ENCODE measurements around the gene KCNC1. TPM values are rescaled to one million over a fixed set of nuclear protein-coding genes. Genes with fewer than 3 reads are reported as not detected.

KCNC1 gene
- total RNA-seq, 2 donors from 2014 or later, result not detected

- H3K4me3 Mint-ChIP-seq, result no peak overlapping the region
- no peaks in the 10 kb centered on the region for H3K36me3 Mint-ChIP-seq (ENCODE audit: low read depth)
- no peaks in the 10 kb centered on the region for H3K27me3 Mint-ChIP-seq
- H3K27ac Mint-ChIP-seq, result no peak overlapping the region
- H3K4me1 Mint-ChIP-seq, result no peaks in the 10 kb centered on the region
- ATAC-seq (replicated peaks), result no peak
- no peaks in the 10 kb centered on the region for H3K9me3 Mint-ChIP-seq
Measured at GRCh38 chr11:17765356-17766072, 30.9 kb downstream of the KCNC1 start.

- H3K9me3 Mint-ChIP-seq, result no peaks in the 10 kb centered on the region
- no peaks in the 10 kb centered on the region for H3K36me3 Mint-ChIP-seq (ENCODE audit: low read depth)
- no peaks in the 10 kb centered on the region for H3K4me1 Mint-ChIP-seq
- no peak overlapping the region for H3K27ac Mint-ChIP-seq
- H3K27me3 Mint-ChIP-seq, result no peaks in the 10 kb centered on the region
- no peak for ATAC-seq (replicated peaks)
- no peak overlapping the region for H3K4me3 Mint-ChIP-seq
Measured at GRCh38 chr11:17766073-17766359, 31.4 kb downstream of the KCNC1 start.

- H3K27me3 Mint-ChIP-seq, result no peaks in the 10 kb centered on the region
- H3K4me1 Mint-ChIP-seq, result no peaks in the 10 kb centered on the region
- H3K36me3 Mint-ChIP-seq (ENCODE audit: low read depth), result no peaks in the 10 kb centered on the region
- no peak for ATAC-seq (replicated peaks)
- H3K4me3 Mint-ChIP-seq, result no peak overlapping the region
- no peak overlapping the region for H3K27ac Mint-ChIP-seq
- no peaks in the 10 kb centered on the region for H3K9me3 Mint-ChIP-seq
Measured at GRCh38 chr11:17766590-17766989, 32.0 kb downstream of the KCNC1 start.

DNA sequence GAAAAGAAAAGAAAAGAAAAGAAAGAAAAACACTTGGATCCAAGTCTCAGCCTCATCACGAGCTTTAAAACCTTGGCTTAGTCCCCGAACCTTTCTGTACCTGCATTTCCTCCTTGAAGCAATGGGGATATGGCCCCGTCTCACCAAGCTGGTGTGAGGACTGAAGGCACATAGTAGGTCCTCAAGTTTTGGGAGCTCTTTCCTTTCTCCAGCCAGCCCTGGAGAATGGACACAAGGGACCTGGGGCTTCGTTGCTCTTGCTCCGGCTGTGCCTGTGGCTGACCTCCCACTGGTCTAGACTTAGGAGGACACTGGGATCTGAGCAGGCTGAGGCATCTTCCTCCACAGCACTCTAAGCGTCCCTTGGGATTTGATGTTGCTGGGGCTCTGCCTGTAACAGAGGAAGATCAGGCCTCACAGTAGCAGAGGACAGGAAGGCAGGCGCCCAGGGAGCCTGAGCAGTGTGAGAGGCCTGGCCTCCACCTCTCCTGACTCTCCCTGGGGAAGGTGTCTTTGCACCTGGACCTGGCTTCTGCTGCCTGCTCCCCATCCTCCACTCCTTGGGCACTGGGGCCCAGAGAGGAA, 32.8 kb downstream of the KCNC1 start:
- Mint-ChIP-seq H3K4me3 (no peak overlapping the region), H3K4me1 (no peaks in the 10 kb centered on the region), H3K9me3 (no peaks in the 10 kb centered on the region), H3K36me3 (ENCODE audit: low read depth) (no peaks in the 10 kb centered on the region), H3K27ac (no peak overlapping the region), H3K27me3 (no peaks in the 10 kb centered on the region)
- ATAC-seq (replicated peaks), result no peak

DNA sequence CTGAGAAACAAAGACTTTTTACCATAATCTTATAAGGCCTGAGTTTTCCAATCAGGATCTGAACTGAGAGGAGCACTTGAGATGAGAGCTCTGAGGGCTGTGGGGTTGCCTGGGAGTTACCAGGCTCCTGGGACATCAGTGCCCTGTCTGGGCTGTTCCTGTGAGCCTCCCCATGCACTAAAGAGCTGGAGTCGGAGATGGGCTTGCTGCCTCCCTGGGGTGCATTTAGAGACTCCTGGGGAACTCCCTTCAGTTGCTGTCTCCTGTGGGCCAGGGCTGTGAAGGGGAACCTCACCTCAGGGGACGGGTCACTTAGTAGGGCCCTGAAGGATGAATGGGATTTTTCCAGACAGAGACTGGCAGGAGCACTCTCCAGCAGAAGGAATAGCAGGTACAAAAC, 33.3 kb downstream of the KCNC1 start:
- no peaks in the 10 kb centered on the region for H3K36me3 Mint-ChIP-seq (ENCODE audit: low read depth)
- no peak overlapping the region for H3K27ac Mint-ChIP-seq
- no peaks in the 10 kb centered on the region for H3K4me1 Mint-ChIP-seq
- H3K27me3 Mint-ChIP-seq, result no peaks in the 10 kb centered on the region
- no peak for ATAC-seq (replicated peaks)
- no peak overlapping the region for H3K4me3 Mint-ChIP-seq
- H3K9me3 Mint-ChIP-seq, result no peaks in the 10 kb centered on the region

- Mint-ChIP-seq H3K36me3 (ENCODE audit: low read depth) (no peaks in the 10 kb centered on the region), H3K27ac (no peak overlapping the region), H3K4me1 (no peaks in the 10 kb centered on the region), H3K9me3 (no peaks in the 10 kb centered on the region), H3K27me3 (no peaks in the 10 kb centered on the region), H3K4me3 (no peak overlapping the region)
- no peak for ATAC-seq (replicated peaks)
Measured at GRCh38 chr11:17768547-17768946, 34.0 kb downstream of the KCNC1 start.

DNA sequence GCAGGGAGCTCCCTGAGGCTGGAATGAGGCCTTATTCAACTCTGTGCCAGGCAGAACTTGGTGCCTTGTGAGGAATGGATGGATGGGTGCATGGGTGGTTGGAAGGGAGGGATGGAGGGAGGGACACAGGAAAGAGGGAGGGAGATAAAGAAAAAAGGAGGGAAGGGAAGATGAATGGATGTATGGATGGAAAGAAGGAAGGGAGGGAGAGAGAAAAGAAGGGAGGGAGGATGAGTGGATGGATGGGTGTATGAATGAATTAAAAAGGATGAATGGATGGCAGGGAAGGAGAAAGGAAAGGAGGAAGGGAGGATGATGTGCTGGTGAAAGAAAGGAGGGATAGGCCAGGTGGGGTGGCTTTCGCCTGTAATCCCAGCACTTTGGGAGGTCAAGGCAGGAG, 34.6 kb downstream of the KCNC1 start:
- Mint-ChIP-seq H3K9me3 (no peaks in the 10 kb centered on the region), H3K4me3 (no peak overlapping the region), H3K27ac (no peak overlapping the region), H3K27me3 (no peaks in the 10 kb centered on the region), H3K4me1 (no peaks in the 10 kb centered on the region), H3K36me3 (ENCODE audit: low read depth) (no peaks in the 10 kb centered on the region)
- no peak for ATAC-seq (replicated peaks)

GRCh38 chr11:17770048-17770652, 35.6 kb downstream of the KCNC1 start:
- H3K27ac Mint-ChIP-seq, result no peak overlapping the region
- no peaks in the 10 kb centered on the region for H3K4me1 Mint-ChIP-seq
- no peaks in the 10 kb centered on the region for H3K9me3 Mint-ChIP-seq
- no peak for ATAC-seq (replicated peaks)
- no peak overlapping the region for H3K4me3 Mint-ChIP-seq
- no peaks in the 10 kb centered on the region for H3K27me3 Mint-ChIP-seq
- H3K36me3 Mint-ChIP-seq (ENCODE audit: low read depth), result no peaks in the 10 kb centered on the region

DNA sequence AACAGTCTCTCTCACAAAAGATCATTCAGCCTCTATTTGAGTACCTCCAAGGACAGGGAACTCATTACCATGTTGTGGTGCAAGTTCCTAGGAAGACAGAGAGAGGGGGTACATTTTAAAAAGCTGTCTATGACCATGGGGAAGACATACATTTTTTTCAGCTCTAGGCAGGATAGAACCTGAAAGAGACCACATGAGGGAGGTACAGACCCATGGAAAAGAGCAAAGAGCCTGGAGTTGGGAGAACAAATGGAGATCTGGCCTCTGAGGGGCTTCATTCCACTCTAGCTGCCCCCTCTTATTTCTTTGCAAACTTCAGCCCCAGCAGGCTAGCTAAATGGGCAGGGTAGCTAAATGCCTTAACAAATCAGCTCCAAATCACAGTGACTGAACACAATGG, 36.3 kb downstream of the KCNC1 start:
- Mint-ChIP-seq H3K4me1 (no peaks in the 10 kb centered on the region), H3K36me3 (ENCODE audit: low read depth) (no peaks in the 10 kb centered on the region), H3K4me3 (no peak overlapping the region), H3K27me3 (no peaks in the 10 kb centered on the region), H3K9me3 (no peaks in the 10 kb centered on the region), H3K27ac (no peak overlapping the region)
- ATAC-seq (replicated peaks), result no peak

DNA sequence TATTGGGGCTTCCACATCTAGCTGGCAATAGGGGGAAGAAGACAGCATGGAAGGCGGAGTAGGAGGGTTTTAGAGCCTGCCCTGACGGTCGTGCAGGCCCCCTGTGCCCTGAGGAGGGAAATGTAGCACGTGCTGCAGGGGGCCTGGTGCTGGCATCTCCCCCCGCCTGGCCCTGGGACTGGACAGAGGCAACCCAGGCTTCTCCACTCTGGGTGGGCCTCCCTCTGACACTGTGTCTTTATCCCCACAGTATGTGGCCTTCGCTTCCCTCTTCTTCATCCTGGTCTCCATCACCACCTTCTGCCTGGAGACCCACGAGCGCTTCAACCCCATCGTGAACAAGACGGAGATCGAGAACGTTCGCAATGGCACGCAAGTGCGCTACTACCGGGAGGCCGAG, 36.8 kb downstream of the KCNC1 start:
- Mint-ChIP-seq H3K4me1 (no peaks in the 10 kb centered on the region), H3K4me3 (no peak overlapping the region), H3K27me3 (no peaks in the 10 kb centered on the region), H3K27ac (no peak overlapping the region), H3K9me3 (no peaks in the 10 kb centered on the region), H3K36me3 (ENCODE audit: low read depth) (no peaks in the 10 kb centered on the region)
- ATAC-seq (replicated peaks), result no peak

GRCh38 chr11:17771841-17772401, 37.3 kb downstream of the KCNC1 start:
- Mint-ChIP-seq H3K9me3 (no peaks in the 10 kb centered on the region), H3K4me1 (no peaks in the 10 kb centered on the region), H3K27ac (no peak overlapping the region), H3K27me3 (no peaks in the 10 kb centered on the region), H3K4me3 (no peak overlapping the region), H3K36me3 (ENCODE audit: low read depth) (no peaks in the 10 kb centered on the region)
- ATAC-seq (replicated peaks), result no peak

DNA sequence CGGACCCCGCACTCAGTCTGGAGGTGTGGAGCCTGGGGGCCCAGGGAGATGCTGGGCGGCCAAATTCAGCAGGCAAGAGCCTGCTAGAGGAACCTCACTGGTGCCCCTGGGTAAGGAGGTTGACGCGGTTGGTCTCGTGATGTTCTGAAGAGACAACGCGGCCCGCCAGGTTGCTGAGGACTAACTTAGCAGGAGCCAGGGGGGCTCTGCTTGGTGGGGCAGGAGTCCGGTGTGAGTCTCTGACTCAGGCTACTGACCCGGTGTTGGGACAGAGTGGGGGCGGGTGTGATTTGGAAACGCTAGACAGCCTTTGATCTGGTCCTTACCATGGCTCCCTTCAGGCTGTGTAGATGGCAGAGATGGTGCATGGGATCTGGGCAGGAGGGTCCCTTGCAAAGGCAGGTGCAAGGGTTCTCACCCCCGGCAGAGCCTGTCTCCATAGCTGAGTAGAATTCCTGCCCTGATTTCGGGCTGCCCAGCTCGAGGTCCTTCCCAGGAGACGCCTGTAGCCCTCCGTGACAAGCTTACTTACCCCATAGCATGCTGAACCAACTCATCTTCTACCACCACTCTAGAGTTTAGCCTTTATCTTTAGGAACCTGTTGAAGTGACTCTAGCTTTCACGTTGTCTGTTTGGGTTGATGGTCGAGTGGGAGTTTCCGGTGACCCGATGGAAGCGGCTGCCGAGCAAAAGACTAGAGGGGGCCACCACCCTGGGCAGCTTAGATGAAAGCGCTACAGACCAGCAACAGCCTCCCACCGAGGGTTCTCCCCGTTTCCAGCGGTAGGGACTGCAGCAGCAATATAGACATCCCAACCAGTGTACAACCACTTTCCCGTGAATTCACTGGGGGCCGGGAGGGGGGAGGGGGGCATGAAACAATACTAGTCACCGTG, 38.4 kb downstream of the KCNC1 start:
- Mint-ChIP-seq H3K4me1 (no peaks in the 10 kb centered on the region), H3K27me3 (no peaks in the 10 kb centered on the region), H3K27ac (no peak overlapping the region), H3K9me3 (no peaks in the 10 kb centered on the region), H3K36me3 (ENCODE audit: low read depth) (no peaks in the 10 kb centered on the region), H3K4me3 (no peak overlapping the region)
- ATAC-seq (replicated peaks), result no peak

GRCh38 chr11:17773674-17774073, 39.1 kb downstream of the KCNC1 start:
- Mint-ChIP-seq H3K9me3 (no peaks in the 10 kb centered on the region), H3K36me3 (ENCODE audit: low read depth) (no peaks in the 10 kb centered on the region)
- ATAC-seq (replicated peaks), result no peak

DNA sequence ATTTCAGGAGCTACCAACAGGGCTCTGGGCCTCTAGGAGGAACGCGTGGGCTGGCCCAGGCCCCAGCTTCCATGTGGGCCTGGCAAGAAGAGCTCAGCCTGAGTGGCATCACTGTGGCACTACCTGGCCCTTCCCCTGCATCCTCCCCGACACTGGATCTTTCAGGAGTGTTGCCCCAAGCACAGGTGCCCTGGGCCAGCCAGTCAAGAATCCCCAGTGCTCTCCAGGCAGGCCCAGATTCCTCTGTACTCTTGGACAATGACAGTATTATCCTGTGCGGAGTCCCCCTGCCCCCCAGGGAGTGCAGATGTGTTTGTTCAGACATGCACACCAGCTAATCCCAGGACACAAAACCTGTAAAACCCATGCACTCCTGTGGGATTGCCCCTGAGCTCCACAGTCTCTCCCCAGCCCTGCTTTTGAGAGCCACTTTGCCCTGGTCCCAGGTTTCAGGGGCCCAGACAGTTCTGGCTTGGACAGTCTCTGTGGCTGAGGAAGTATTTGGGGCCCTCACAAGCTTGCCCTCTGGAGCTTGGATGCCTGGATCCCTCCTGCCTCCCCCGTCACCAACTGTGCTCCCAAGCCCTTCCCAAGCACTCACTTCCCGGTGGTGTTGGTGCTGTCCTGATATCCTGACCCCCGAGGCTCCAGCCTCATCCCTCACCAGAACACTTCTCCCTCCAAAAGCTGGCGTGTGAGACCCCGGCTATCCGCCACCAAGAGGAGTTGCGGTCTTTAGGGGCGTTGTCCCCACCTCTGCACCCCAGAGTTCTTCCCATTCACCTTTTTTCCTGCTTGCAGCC, 39.9 kb downstream of the KCNC1 start:
- no peaks in the 10 kb centered on the region for H3K9me3 Mint-ChIP-seq
- no peaks in the 10 kb centered on the region for H3K36me3 Mint-ChIP-seq (ENCODE audit: low read depth)
- no peak overlapping the region for H3K4me3 Mint-ChIP-seq
- no peaks in the 10 kb centered on the region for H3K27me3 Mint-ChIP-seq
- no peak overlapping the region for H3K27ac Mint-ChIP-seq
- ATAC-seq (replicated peaks), result no peak
- no peaks in the 10 kb centered on the region for H3K4me1 Mint-ChIP-seq

More at GRCh38 chr11:17773674-17774073, 39.1 kb downstream of the KCNC1 start:
- Mint-ChIP-seq H3K27me3 (no peaks in the 10 kb centered on the region), H3K27ac (no peak overlapping the region), H3K4me3 (no peak overlapping the region), H3K4me1 (no peaks in the 10 kb centered on the region)

All from activated T-helper 17 cell treated with anti-CD3 and anti-CD28 coated beads, Interleukin-2, amount 50 U/mL, for 72 hours (primary cell).